Activated naive CD4-positive, alpha-beta T cell treated with Interleukin-2 at 50 U/mL for 16 hours (primary cell): ENCODE results near the gene NPY4R2.
"Not testable (repeated sequence)": the region's sequence is repeated elsewhere in the genome, so short reads cannot be mapped to it uniquely, and the experiment has no call there.

Experiments used
- DNase-seq: peaks from one replicate; pipeline ENCODE4 v3.0.0-alpha.2; 2020

Gene NPY4R2

DNA sequence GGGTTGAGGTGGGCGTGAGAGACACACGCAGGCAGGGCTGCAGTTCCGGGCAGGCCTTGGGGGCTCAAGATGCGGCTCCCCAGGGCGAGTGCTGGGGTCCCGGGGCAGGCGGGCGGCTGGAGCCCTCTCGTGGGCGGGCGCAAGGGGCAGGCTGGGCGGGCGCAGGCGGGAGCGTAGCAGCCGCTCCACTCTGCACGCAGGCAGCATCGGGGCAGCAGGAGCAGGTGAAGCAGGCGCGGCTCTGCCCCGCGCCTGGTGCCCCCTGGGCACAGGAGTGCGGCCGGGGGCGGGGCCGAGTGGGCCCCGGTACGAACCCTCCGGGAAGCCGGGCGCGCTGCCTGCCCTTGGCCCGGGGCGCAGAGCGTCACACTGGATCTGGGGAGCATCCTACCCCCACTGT lies at the start of gene NPY4R2:
Gene NPY4R2 (plus strand): TSS at position 188 of the 400 bp plus-strand sequence. CDS start 3,326 bp downstream, outside the sequence.
- not testable (repeated sequence) for DNase-seq

GRCh38 chr10:47870887-47871286 lies 47.6 kb upstream of the NPY4R2 start:
- DNase-seq = not testable (repeated sequence)

DNA sequence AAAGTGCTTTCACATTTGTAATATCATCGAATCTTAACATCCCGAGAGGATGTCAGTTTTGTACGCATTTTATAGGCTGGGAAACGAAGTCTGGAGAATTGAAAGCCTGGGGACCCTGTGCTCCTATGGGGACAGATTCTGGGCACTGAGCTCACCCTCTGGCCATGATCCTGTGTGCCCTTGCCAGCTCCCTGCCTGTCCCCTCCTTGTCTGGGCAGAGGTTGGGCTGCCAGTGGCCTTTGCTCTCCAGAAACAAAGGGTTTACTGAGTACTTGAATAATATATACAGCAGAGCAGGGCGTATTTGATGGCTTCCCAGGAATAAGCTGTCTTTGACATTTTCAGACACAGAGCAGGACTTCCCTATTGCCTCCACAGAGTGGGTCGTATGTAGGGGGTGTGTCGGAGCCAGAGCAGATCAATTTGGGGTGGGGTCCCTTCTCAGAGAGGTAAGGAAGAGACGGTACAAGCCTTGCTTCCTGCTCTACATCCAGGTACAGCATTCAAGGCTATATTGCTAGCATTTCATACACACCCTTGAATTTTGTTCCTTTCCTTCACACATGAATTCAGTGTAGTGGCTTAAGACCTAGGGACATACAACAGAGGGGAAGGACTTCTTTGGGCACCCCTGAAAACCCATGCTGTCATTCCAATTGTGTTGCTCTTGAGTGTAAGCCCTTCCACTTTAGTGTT lies 46.8 kb upstream of the NPY4R2 start:
- not testable (repeated sequence) for DNase-seq

- DNase-seq = not testable (repeated sequence)
Measured at GRCh38 chr10:47872236-47872635, 46.2 kb upstream of the NPY4R2 start.

DNA sequence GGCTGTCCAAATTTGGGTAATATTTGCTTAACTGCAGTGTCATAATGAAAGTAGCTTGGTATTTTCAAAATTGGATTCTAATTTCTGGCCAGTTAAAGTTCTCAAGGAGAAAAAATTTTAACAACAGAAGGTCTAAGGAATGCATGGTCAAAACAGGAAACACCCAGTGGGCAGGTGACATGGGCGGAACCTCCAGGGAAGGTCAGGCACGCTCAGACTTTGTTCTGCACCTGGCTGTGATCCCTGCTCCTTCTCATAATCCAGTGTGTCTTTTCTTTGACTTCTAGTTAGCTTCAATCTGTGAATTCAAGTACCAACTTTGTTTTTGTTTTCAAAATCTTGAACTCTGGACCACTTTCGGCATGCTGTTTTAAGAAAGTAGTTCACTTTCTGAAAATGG lies 34.2 kb upstream of the NPY4R2 start:
- DNase-seq = not testable (repeated sequence)

GRCh38 chr10:47884934-47885333 lies 33.5 kb upstream of the NPY4R2 start:
- not testable (repeated sequence) for DNase-seq

GRCh38 chr10:47886356-47886755 lies 32.1 kb upstream of the NPY4R2 start:
- not testable (repeated sequence) for DNase-seq

DNA sequence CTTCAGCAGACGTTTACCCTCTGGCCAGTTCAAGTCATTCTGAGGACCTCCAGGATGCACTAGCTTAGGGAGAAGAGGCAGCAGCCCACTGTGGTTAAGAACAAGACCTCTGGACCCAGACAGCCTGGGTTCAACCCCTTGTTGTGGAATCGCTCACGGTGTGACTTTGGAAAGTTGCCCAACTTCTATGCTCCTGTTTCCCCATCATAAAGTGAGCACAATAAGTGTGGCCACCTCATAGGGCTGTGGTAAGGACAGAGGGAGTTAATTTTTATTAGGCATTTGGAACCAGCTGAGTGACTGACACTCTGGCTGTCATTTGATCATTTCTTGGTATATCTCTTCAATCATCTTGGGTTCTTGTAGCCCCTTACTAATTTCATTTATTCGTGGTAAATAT lies 31.6 kb upstream of the NPY4R2 start:
- DNase-seq = not testable (repeated sequence)

GRCh38 chr10:47890737-47891136 lies 27.7 kb upstream of the NPY4R2 start:
- not testable (repeated sequence) for DNase-seq

- not testable (repeated sequence) for DNase-seq
Measured at GRCh38 chr10:47892494-47893261, 25.8 kb upstream of the NPY4R2 start.

GRCh38 chr10:47894571-47894970 lies 23.9 kb upstream of the NPY4R2 start:
- DNase-seq = not testable (repeated sequence)

DNA sequence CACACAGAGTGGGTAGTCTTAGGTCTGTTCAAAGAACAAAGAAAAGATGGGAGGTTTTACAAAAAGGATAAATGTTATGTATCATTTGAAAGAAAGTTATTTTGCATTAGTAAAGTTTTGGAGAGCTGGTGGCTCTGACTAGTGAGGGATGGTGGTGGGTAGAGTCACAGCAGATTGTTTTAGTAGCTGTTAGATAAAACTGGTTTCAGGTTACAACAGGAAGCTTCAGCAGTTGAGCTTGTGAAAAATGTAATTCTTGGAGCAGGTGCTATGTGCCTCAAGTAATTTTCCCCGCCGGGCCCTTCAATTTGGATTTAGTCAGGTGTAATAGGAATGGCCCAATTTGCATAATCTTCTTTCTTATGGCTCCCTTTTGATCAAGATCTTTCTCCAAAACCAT lies 20.6 kb upstream of the NPY4R2 start:
- DNase-seq = not testable (repeated sequence)

DNA sequence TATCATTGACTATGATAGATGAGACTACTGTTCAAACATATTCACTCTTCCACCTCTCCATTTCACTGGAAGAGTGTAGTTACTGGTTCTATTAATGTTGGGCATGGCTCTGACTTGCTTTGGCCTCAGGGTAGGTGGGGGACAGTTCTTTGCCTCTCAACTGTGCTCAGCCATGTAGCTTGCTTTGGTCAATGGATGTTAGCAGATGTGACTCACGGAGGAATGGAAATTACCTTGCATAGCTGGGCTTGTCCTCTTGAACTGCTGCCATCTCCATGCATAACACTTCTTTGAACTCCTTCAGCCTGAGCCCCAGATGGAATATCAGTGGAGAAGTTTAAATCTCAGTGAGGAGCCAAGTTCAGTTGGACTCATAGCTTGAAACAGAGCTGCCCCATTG lies 9.1 kb upstream of the NPY4R2 start:
- not testable (repeated sequence) for DNase-seq

DNA sequence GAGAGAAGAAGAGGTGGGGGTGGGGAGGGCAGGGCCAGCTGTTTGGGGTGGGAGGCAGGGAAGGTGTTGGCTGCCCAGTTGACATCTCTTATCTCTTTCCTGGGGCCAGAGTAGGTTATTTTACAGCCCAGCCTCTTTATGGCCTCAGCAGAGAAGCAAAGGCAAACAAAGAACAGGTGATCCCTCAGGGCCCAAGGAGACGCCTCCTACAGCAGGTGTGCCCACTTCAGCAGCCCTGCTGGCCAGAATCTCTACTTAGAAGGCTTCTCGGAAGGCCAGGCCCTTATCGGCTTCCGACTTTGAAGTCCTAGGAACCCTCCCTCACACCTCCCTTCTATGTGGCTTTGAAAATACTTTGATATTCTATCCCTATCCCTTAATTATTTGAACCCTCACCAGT lies 8.0 kb upstream of the NPY4R2 start:
- DNase-seq = not testable (repeated sequence)

- DNase-seq = not testable (repeated sequence)
Measured at GRCh38 chr10:47914052-47914451, 4.4 kb upstream of the NPY4R2 start.

GRCh38 chr10:47915849-47916548 lies 2.5 kb upstream of the NPY4R2 start:
- not testable (repeated sequence) for DNase-seq

DNA sequence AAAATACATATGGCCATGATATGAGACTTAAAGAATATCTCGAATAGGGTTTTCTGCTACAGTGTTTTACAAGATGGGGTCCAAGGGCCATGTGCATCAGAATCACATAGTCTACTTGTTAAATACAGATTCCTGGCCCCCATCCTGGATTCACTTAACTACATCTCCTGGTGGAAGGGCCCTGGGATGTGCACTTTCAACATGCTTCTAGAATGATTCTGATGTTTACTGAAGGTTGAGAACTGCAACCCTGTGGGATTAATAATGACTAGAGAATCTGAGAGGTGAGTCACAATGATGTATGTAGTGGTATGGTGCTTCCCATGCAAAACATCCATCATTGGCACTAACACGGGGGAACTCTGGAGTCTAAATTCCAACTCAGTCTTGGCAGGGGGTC lies 2.1 kb downstream of the NPY4R2 start:
- not testable (repeated sequence) for DNase-seq

DNA sequence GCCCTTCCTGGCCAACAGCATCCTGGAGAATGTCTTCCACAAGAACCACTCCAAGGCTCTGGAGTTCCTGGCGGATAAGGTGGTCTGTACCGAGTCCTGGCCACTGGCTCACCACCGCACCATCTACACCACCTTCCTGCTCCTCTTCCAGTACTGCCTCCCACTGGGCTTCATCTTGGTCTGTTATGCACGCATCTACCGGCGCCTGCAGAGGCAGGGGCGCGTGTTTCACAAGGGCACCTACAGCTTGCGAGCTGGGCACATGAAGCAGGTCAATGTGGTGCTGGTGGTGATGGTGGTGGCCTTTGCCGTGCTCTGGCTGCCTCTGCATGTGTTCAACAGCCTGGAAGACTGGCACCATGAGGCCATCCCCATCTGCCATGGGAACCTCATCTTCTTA lies 4.0 kb downstream of the NPY4R2 start:
- DNase-seq = not testable (repeated sequence)

GRCh38 chr10:47924628-47925027 lies 6.2 kb downstream of the NPY4R2 start:
- not testable (repeated sequence) for DNase-seq

DNA sequence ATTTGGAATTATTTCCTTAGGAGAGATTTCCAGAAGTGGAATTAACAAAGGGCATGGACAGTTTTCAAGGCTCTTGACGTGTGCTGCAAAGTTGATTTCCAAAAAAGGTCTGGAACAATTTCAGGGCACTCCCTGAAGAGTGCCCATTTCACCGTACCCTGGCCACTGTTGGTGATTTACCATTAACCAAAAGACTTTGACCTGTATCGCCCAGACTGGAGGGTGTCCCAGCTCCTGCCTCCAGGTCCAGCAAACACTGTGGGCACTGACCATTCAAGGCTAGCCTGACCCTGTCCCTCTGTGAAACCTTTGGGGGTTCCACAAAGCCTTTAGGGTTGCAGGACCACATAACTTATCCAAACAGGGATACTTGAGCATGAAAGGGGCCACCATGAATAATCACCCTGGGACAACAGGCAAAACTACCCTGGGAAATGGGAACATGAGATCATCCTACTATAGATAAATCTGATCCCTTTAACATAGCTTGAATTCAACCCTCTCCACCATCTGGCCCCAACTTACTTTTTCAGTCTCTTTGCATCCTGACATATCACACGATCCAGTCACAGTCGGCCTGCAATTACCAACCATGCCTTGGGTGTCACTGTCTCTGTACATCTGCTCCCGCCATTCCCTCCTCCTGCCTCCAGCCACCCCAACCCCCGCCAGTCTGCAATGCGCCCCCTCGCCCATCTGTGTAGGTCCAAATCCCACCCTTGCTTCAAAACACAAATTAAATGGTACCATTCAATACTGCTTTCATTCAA lies 8.9 kb downstream of the NPY4R2 start:
- DNase-seq = not testable (repeated sequence)

GRCh38 chr10:47928225-47928624 lies 9.8 kb downstream of the NPY4R2 start:
- DNase-seq = not testable (repeated sequence)

GRCh38 chr10:47932824-47933223 lies 14.4 kb downstream of the NPY4R2 start:
- DNase-seq = not testable (repeated sequence)

- DNase-seq = not testable (repeated sequence)
Measured at GRCh38 chr10:47933462-47933861, 15.0 kb downstream of the NPY4R2 start.
